ENCODE measurements around the gene MTMR12. TPM values are rescaled to one million over a fixed set of nuclear protein-coding genes. Genes with fewer than 3 reads are reported as not detected.

The MTMR12 gene
- total RNA-seq, 1 experiment from 2014 or later, result 44.5 TPM

GRCh38 chr5:32277798-32278197, 34.9 kb downstream of the MTMR12 start:
- Histone ChIP-seq H3K36me3 (ENCODE audit: low read depth) (no peaks in the 10 kb centered on the region; the same call in 1 of the 2 replicates), H3K9me3 (ENCODE audit: insufficient read depth, low read depth) (no peaks in the 10 kb centered on the region), H3K79me2 (ENCODE audit: low read depth) (no peaks in the 10 kb centered on the region), H3K4me3 (no peak overlapping the region), H3K27ac (0 out of 2 replicates have a peak overlapping the region, but pooled peaks have one; percentile 6), H3F3A (ENCODE audit: insufficient read depth, low read depth) (no peaks in the 10 kb centered on the region), H3K4me1 (replicated peaks; ENCODE audit: insufficient read depth) (no peaks in the 10 kb centered on the region; the same call in 1 of the 2 replicates), H3K9me2 (ENCODE audit: insufficient read depth) (no peaks in the 10 kb centered on the region), H4K20me1 (ENCODE audit: insufficient read depth) (no peaks in the 10 kb centered on the region), H3K4me2 (no peak overlapping the region), H3K27me3 (ENCODE audit: insufficient read depth, low read depth) (no peaks in the 10 kb centered on the region), H2AFZ (no peak overlapping the region)
- BruUV-seq (replicated peaks), result no TSS peak
- intact Hi-C loops (cut with micrococcal nuclease; ENCODE audit: unreplicated experiment), result no loop called here
- ChIA-PET CTCF (interaction anchor here (0.6 kb wide), 1 partner anchor 30 kb away, joined by 9 read pairs; no protein-coding TSS in a partner anchor), POLR2A (ENCODE audit: unreplicated experiment) (no interaction called here)
- TF ChIP-seq EZH2 (IDR thresholded peaks at IDR 0.05; ENCODE audit: low read depth) (no peak), CTCF (conservative IDR thresholded peaks at IDR 0.05) (no peak)
- no peak for DNase-seq

- ChIA-PET POLR2A (ENCODE audit: unreplicated experiment) (interaction anchor here (0.6 kb wide), 1 partner anchor 90 kb away, joined by 4 read pairs; no protein-coding TSS in a partner anchor), CTCF (interaction anchor here (0.6 to 0.8 kb wide), 3 partner anchors 104 to 1158 kb away, joined by 3 to 15 read pairs (median 3); no protein-coding TSS in a partner anchor)
- H4K20me1 ChIP-seq (ENCODE audit: insufficient read depth), result no peaks in the 10 kb centered on the region
- TF ChIP-seq CTCF (conservative IDR thresholded peaks at IDR 0.05), result no peak
- no peak for TF ChIP-seq EZH2 (IDR thresholded peaks at IDR 0.05; ENCODE audit: low read depth)
- intact Hi-C loops (cut with micrococcal nuclease; ENCODE audit: unreplicated experiment), result no loop called here
- H3K9me3 ChIP-seq (ENCODE audit: insufficient read depth, low read depth), result no peaks in the 10 kb centered on the region
- H3F3A ChIP-seq (ENCODE audit: insufficient read depth, low read depth), result no peaks in the 10 kb centered on the region
- no peaks in the 10 kb centered on the region for H3K27me3 ChIP-seq (ENCODE audit: insufficient read depth, low read depth)
- H2AFZ ChIP-seq, result no peak overlapping the region
- DNase-seq, result no peak
- H3K9me2 ChIP-seq (ENCODE audit: insufficient read depth), result no peaks in the 10 kb centered on the region
- H3K4me2 ChIP-seq, result no peak overlapping the region
- H3K79me2 ChIP-seq (ENCODE audit: low read depth), result no peaks in the 10 kb centered on the region
- H3K4me1 ChIP-seq (replicated peaks; ENCODE audit: insufficient read depth), result no peaks in the 10 kb centered on the region; the same call in 1 of the 2 replicates
- no TSS peak for BruUV-seq (replicated peaks)
- H3K4me3 ChIP-seq, result no peak overlapping the region
- no peaks in the 10 kb centered on the region; the same call in 1 of the 2 replicates for H3K36me3 ChIP-seq (ENCODE audit: low read depth)
- H3K27ac ChIP-seq, result peak overlapping the region; percentile 23; the same call in 1 of the 2 replicates
Measured at GRCh38 chr5:32276173-32276853, 36.4 kb downstream of the MTMR12 start.

GRCh38 chr5:32275396-32275741, 37.4 kb downstream of the MTMR12 start:
- Histone ChIP-seq H3K36me3 (ENCODE audit: low read depth) (peaks cover 6% of the 10 kb centered on the region; the same call in 1 of the 2 replicates), H3K4me2 (no peak overlapping the region), H3K79me2 (ENCODE audit: low read depth) (no peaks in the 10 kb centered on the region), H2AFZ (no peak overlapping the region), H3K4me3 (no peak overlapping the region), H3K27me3 (ENCODE audit: insufficient read depth, low read depth) (no peaks in the 10 kb centered on the region), H4K20me1 (ENCODE audit: insufficient read depth) (no peaks in the 10 kb centered on the region), H3F3A (ENCODE audit: insufficient read depth, low read depth) (no peaks in the 10 kb centered on the region), H3K9me2 (ENCODE audit: insufficient read depth) (no peaks in the 10 kb centered on the region), H3K9me3 (ENCODE audit: insufficient read depth, low read depth) (no peaks in the 10 kb centered on the region), H3K27ac (no peak overlapping the region), H3K4me1 (replicated peaks; ENCODE audit: insufficient read depth) (no peaks in the 10 kb centered on the region; the same call in 1 of the 2 replicates)
- no peak for TF ChIP-seq CTCF (conservative IDR thresholded peaks at IDR 0.05)
- no peak for TF ChIP-seq EZH2 (IDR thresholded peaks at IDR 0.05; ENCODE audit: low read depth)
- no TSS peak for BruUV-seq (replicated peaks)
- intact Hi-C loops (cut with micrococcal nuclease; ENCODE audit: unreplicated experiment), result no loop called here
- ChIA-PET POLR2A (ENCODE audit: unreplicated experiment) (interaction anchor here (0.5 to 0.6 kb wide), 3 partner anchors 22 to 1299 kb away, joined by 3 to 5 read pairs (median 4); no protein-coding TSS in a partner anchor), CTCF (interaction anchor here (0.6 to 0.8 kb wide), 2 partner anchors 79 to 1159 kb away, joined by 3 read pairs; no protein-coding TSS in a partner anchor)
- no peak for DNase-seq
